ENCODE results near the gene NECTIN4.
"Not testable (repeated sequence)": the region's sequence is repeated elsewhere in the genome, so short reads cannot be mapped to it uniquely, and the experiment has no call there.

Gene NECTIN4

GRCh38 chr1:161037661-161038522, 51.5 kb downstream of the NECTIN4 start:
- Histone ChIP-seq H3K4me3 (peak overlapping the region; percentile 79), H3K36me3 (ENCODE audit: insufficient read depth, low read length) (peaks cover 35% of the 10 kb centered on the region), H3K27ac (no peak overlapping the region), H3K9ac (ENCODE audit: insufficient read length) (peak overlapping the region; percentile 69), H3K9me3 (ENCODE audit: low read depth, low read length) (no peaks in the 10 kb centered on the region)
- TF ChIP-seq POLR2AphosphoS5 (IDR thresholded peaks at IDR 0.05; ENCODE audit: borderline replicate concordance, low read depth, low read length) (no peak), FOXP2 (optimal IDR thresholded peaks at IDR 0.05; ENCODE audit: control extremely low read depth, extremely low read length, insufficient read depth) (no peak), EZH2 (IDR thresholded peaks at IDR 0.05) (no peak)
- DNase-seq (ENCODE audit: low read depth, low spot score), result no peak

- H3K4me3 ChIP-seq, result no peak overlapping the region
- H3K9me3 ChIP-seq (ENCODE audit: low read depth, low read length), result no peaks in the 10 kb centered on the region
- no peak overlapping the region for H3K9ac ChIP-seq (ENCODE audit: insufficient read length)
- no peak for TF ChIP-seq EZH2 (IDR thresholded peaks at IDR 0.05)
- no peak for TF ChIP-seq POLR2AphosphoS5 (IDR thresholded peaks at IDR 0.05; ENCODE audit: borderline replicate concordance, low read depth, low read length)
- no peak for TF ChIP-seq FOXP2 (optimal IDR thresholded peaks at IDR 0.05; ENCODE audit: control extremely low read depth, extremely low read length, insufficient read depth)
- DNase-seq (ENCODE audit: low read depth, low spot score), result no peak
- no peaks in the 10 kb centered on the region for H3K36me3 ChIP-seq (ENCODE audit: insufficient read depth, low read length)
- H3K27ac ChIP-seq, result no peak overlapping the region
These were observed 55.6 kb downstream of the NECTIN4 start for GRCh38 chr1:161033751-161034150.

- TF ChIP-seq POLR2AphosphoS5 (IDR thresholded peaks at IDR 0.05; ENCODE audit: borderline replicate concordance, low read depth, low read length), result no peak
- TF ChIP-seq FOXP2 (optimal IDR thresholded peaks at IDR 0.05; ENCODE audit: control extremely low read depth, extremely low read length, insufficient read depth), result no peak
- TF ChIP-seq EZH2 (IDR thresholded peaks at IDR 0.05), result no peak
These were observed 56.9 kb downstream of the NECTIN4 start for GRCh38 chr1:161032409-161032808.

DNA sequence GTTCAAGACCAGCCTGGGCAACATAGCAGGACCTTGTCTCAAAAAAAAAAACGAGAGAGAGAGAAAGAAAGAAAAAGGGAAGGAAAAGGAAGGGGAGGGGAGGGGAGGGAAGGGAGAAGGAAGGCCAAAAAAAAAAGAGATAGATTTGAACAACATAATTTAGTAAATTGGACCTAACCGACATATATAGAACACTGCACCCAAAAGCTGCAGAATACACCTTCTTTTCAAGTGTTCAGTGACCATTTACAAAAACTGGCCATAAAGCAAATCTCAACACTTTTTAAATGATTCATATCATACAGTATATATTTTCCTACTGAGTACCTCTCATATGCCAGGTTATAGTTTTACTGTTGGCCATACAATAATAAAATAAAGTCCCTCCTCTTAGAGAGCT, 57.5 kb downstream of the NECTIN4 start:
- no peak for TF ChIP-seq FOXP2 (optimal IDR thresholded peaks at IDR 0.05; ENCODE audit: control extremely low read depth, extremely low read length, insufficient read depth)
- TF ChIP-seq POLR2AphosphoS5 (IDR thresholded peaks at IDR 0.05; ENCODE audit: borderline replicate concordance, low read depth, low read length), result no peak
- Histone ChIP-seq H3K9ac (ENCODE audit: insufficient read length) (no peak overlapping the region), H3K36me3 (ENCODE audit: insufficient read depth, low read length) (no peaks in the 10 kb centered on the region), H3K4me3 (no peak overlapping the region), H3K27ac (no peak overlapping the region), H3K9me3 (ENCODE audit: low read depth, low read length) (no peaks in the 10 kb centered on the region)
- DNase-seq (ENCODE audit: low read depth, low spot score), result no peak

More at GRCh38 chr1:161032409-161032808, 56.9 kb downstream of the NECTIN4 start:
- H3K4me3 ChIP-seq, result no peak overlapping the region
- no peaks in the 10 kb centered on the region for H3K36me3 ChIP-seq (ENCODE audit: insufficient read depth, low read length)
- H3K27ac ChIP-seq, result no peak overlapping the region
- no peak for DNase-seq (ENCODE audit: low read depth, low spot score)
- no peak overlapping the region for H3K9ac ChIP-seq (ENCODE audit: insufficient read length)
- no peaks in the 10 kb centered on the region for H3K9me3 ChIP-seq (ENCODE audit: low read depth, low read length)

DNA sequence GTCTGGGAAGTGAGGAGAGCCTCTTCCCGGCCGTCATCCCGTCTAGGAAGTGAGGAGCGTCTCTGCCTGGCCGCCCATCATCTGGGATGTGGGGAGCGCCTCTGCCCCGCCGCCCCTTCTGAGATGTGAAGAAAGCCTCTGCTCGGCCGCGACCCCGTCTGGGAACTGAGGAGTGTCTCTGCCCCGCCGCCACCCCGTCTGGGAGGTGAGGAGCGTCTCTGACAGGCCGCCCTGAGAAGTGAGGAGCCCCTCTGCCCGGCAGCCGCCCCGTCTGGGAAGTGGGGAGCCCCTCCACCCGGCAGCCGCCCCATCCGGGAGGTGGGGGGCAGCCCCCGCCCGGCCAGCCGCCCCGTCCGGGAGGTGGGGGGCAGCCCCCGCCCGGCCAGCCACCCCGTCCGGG, 59.9 kb downstream of the NECTIN4 start:
- H3K4me3 ChIP-seq; H3K9me3 ChIP-seq (ENCODE audit: low read depth, low read length); H3K27ac ChIP-seq; H3K36me3 ChIP-seq (ENCODE audit: insufficient read depth, low read length); H3K9ac ChIP-seq (ENCODE audit: insufficient read length); DNase-seq (ENCODE audit: low read depth, low spot score): not testable (repeated sequence)

DNA sequence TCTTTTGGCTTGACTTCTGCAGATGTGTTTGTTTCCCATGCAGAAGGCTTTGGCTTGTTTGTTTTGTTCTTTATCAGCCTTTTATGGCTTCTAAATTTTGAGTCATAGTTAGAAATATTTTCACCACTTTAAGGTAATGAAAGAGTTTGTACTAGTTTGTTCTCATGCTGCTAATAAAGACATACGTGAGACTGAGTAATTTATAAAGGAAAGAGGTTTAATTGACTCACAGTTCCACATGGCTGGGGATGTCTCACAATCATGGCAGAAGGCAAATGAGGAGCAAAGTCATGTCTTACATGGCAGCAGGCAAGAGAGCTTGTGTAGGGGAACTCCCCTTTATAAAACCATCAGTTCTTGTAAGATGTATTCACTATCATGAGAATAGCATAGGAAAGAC, 62.4 kb downstream of the NECTIN4 start:
- H3K9ac ChIP-seq (ENCODE audit: insufficient read length); DNase-seq (ENCODE audit: low read depth, low spot score); H3K36me3 ChIP-seq (ENCODE audit: insufficient read depth, low read length); H3K4me3 ChIP-seq; H3K27ac ChIP-seq; H3K9me3 ChIP-seq (ENCODE audit: low read depth, low read length): not testable (repeated sequence)

DNA sequence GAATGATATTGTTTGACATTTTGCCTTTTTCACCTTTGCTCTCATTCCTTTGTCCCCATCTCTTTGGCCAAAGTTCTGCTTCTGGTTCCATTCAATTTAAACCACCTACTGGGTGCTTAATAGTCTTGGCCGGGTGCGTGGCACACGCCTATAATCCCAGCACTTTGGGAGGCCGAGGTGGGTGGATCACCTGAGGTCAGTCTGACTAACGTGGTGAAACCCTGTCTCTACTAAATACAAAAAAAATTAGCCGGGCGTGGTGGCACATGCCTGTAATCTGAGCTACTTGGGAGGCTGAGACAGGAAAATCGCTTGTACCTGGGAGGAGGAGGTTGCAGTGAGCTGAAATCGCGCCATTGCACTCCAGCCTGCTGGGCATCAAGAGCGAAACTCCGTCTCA, 66.9 kb downstream of the NECTIN4 start:
- not testable (repeated sequence) for H3K9me3 ChIP-seq (ENCODE audit: low read depth, low read length); H3K4me3 ChIP-seq; H3K36me3 ChIP-seq (ENCODE audit: insufficient read depth, low read length); DNase-seq (ENCODE audit: low read depth, low spot score); H3K27ac ChIP-seq; H3K9ac ChIP-seq (ENCODE audit: insufficient read length)

DNA sequence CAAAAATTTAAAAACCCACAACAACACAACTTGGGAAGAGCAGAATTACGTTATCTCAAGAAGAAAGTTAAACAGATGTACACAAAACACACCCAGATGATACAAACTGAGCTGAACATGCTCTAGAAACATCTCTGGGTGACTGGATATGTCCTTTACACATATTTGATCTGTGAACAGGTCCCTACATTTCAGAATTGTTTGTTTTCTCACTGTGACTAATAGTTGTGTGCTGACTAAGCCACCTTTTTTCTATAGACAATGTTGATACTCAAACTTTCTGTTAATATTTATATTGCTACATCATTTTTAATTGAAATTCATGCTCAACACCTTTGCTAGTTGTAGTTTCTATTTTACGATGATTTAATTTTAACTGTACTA, 67.4 kb downstream of the NECTIN4 start:
- no peak overlapping the region for H3K27ac ChIP-seq
- H3K36me3 ChIP-seq (ENCODE audit: insufficient read depth, low read length), result no peaks in the 10 kb centered on the region
- no peaks in the 10 kb centered on the region for H3K9me3 ChIP-seq (ENCODE audit: low read depth, low read length)
- no peak for DNase-seq (ENCODE audit: low read depth, low spot score)
- peak overlapping the region; percentile 93 for H3K4me3 ChIP-seq
- TF ChIP-seq FOXP2 (optimal IDR thresholded peaks at IDR 0.05; ENCODE audit: control extremely low read depth, extremely low read length, insufficient read depth) (no peak), POLR2AphosphoS5 (IDR thresholded peaks at IDR 0.05; ENCODE audit: borderline replicate concordance, low read depth, low read length) (no peak), EZH2 (IDR thresholded peaks at IDR 0.05) (no peak)
- no peak overlapping the region for H3K9ac ChIP-seq (ENCODE audit: insufficient read length)

GRCh38 chr1:161021165-161021969, 68.0 kb downstream of the NECTIN4 start:
- H3K36me3 ChIP-seq (ENCODE audit: insufficient read depth, low read length), result no peaks in the 10 kb centered on the region
- H3K27ac ChIP-seq, result no peak overlapping the region
- peak; percentile 50 for DNase-seq (ENCODE audit: low read depth, low spot score)
- H3K4me3 ChIP-seq, result peak overlapping the region; percentile 93
- H3K9ac ChIP-seq (ENCODE audit: insufficient read length), result peak overlapping the region; percentile 5
- TF ChIP-seq POLR2AphosphoS5 (IDR thresholded peaks at IDR 0.05; ENCODE audit: borderline replicate concordance, low read depth, low read length), result peak; percentile 55; the same call in 1 of the 2 replicates
- no peak for TF ChIP-seq EZH2 (IDR thresholded peaks at IDR 0.05)
- H3K9me3 ChIP-seq (ENCODE audit: low read depth, low read length), result no peaks in the 10 kb centered on the region
